Sigmoid colon (tissue), 7 donors: ENCODE results near the gene MT1X. TPM values are rescaled to one million over a fixed set of nuclear protein-coding genes. Genes with fewer than 3 reads are reported as not detected.

Experiments used
- DNase-seq: peaks from one replicate; pipeline ENCODE4 v3.0.0-alpha.2; 2019
- H3K27ac ChIP-seq, 4 donors: fragments of 200-600 bp; sonication (generic); one replicate each; pipeline ENCODE4 v1.5.1; 2016 to 2019; ENCODE audit warnings: mild to moderate bottlenecking in 1 of 4
- H3K27me3 ChIP-seq, 3 donors: fragments of 200-600 bp; sonication (generic); one replicate each; pipeline ENCODE4 v1.5.1; 2019; ENCODE audit warnings: mild to moderate bottlenecking in 1 of 3
- H3K36me3 ChIP-seq, 4 donors: fragments of 200-600 bp; sonication (generic); one replicate each; pipeline ENCODE4 v1.5.1; 2016 to 2019
- H3K4me1 ChIP-seq, 4 donors: fragments of 200-600 bp; sonication (generic); one replicate each; pipeline ENCODE4 v1.5.1; 2017 to 2019
- H3K4me3 ChIP-seq, 4 donors: fragments of 200-600 bp; sonication (generic); one replicate each; pipeline ENCODE4 v1.5.1; 2017 to 2019; ENCODE audit warnings: mild to moderate bottlenecking in 2 of 4, moderate library complexity in 1 of 4
- H3K9me3 ChIP-seq, 4 donors: fragments of 200-600 bp in 3 of 4; sonication (generic) in 3 of 4; one replicate each; pipeline versions ENCODE4 v1.5.1 to v1.6.1; 2013 to 2019
- EP300 ChIP-seq, 4 donors: sonication (generic); formaldehyde crosslinking; IDR thresholded peaks; one replicate each; pipeline ENCODE4 v1.6.1; 2017; ENCODE audit warnings: antibody characterized with exemption in 4 of 4
- POLR2A ChIP-seq, 2 donors: fragments of 450-650 bp; IDR thresholded peaks; one replicate each; pipeline ENCODE4 v1.6.1; 2016; ENCODE audit warnings: antibody characterized with exemption in 2 of 2, mild to moderate bottlenecking in 2 of 2, moderate library complexity in 2 of 2
- POLR2AphosphoS5 ChIP-seq, 4 donors: sonication (generic); formaldehyde crosslinking; IDR thresholded peaks; one replicate each; pipeline ENCODE4 v1.6.1; 2017; ENCODE audit warnings: antibody characterized with exemption in 4 of 4
- WGBS, 2 donors: extraction: QIAGEN DNeasy Blood & Tissue Kit; methylation state at CpG; one replicate each; pipeline ENCODE4 v1.1.7; 2013; 5-methylcytosine and 5-hydroxymethylcytosine counted together
- intact Hi-C: fragments of 100-400 bp; cut with DNase I; formaldehyde crosslinking; loops from one replicate; pipeline ENCODE4 v1.15.1; 2023
- polyA plus RNA-seq, 3 donors: library from polyadenylated mRNA; stranded (reverse); fragments of 200-250 nt; gene quantifications; one replicate each; pipeline ENCODE4 v1.2.3, GENCODE V29; 2013
- total RNA-seq, 4 donors: library from RNA; depleted of rRNA; stranded (reverse); fragments of >200 nt; gene quantifications; one replicate each; pipeline ENCODE4 v1.1.0, GENCODE V29; 2016
- TF ChIP-seq, protein P1 (sequence below), 4 experiments: fragments of 450-650 bp in 3 of 4; fragments of 200-600 bp in 1 of 4; IDR thresholded peaks; one replicate each; pipeline ENCODE4 v1.5.1; 2016 to 2019; ENCODE audit warnings: antibody characterized with exemption in 4 of 4, mild to moderate bottlenecking in 3 of 4, moderate library complexity in 2 of 4
- donor health status: healthy with polysubstance abuse.
- donor health status: Bipolar disorder and iron deficiency.
- donor health status: healthy.

The MT1X gene
- total and polyA plus RNA-seq, 7 donors = 90.3 to 1,592 (median 414) TPM

DNA sequence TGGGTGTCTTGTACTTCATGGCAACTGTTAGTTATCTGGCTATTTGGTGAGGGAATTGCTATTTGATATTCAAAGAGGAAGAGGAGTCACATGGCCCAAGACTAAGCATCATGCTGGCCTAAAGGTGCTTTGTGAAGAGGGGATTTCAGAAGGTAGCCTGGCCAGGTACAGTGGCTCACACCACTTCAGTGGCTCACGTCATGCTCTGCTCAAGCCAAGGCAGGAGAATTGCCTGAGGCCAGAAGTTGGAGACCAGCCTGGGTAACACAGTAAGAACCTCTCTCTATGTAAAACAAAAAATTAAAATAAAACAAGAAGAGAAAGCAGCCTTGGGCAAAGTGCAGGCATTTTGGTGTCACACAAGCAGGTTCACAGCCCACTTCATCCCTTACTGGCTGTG is 37.0 kb upstream of the MT1X start:
- DNase-seq = no peak
- no peak overlapping the region for H3K27ac ChIP-seq
- H3K9me3 ChIP-seq = no peaks in the 10 kb centered on the region
- intact Hi-C loops = no loop called here
- peaks cover 0 to 14% (median 12%) of the 10 kb centered on the region in 4 donors for H3K4me1 ChIP-seq
- TF ChIP-seq, protein P1, sequence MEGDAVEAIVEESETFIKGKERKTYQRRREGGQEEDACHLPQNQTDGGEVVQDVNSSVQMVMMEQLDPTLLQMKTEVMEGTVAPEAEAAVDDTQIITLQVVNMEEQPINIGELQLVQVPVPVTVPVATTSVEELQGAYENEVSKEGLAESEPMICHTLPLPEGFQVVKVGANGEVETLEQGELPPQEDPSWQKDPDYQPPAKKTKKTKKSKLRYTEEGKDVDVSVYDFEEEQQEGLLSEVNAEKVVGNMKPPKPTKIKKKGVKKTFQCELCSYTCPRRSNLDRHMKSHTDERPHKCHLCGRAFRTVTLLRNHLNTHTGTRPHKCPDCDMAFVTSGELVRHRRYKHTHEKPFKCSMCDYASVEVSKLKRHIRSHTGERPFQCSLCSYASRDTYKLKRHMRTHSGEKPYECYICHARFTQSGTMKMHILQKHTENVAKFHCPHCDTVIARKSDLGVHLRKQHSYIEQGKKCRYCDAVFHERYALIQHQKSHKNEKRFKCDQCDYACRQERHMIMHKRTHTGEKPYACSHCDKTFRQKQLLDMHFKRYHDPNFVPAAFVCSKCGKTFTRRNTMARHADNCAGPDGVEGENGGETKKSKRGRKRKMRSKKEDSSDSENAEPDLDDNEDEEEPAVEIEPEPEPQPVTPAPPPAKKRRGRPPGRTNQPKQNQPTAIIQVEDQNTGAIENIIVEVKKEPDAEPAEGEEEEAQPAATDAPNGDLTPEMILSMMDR (IDR thresholded peaks at IDR 0.05) = no peak
- TF ChIP-seq POLR2AphosphoS5 (IDR thresholded peaks at IDR 0.05) (no peak), EP300 (IDR thresholded peaks at IDR 0.05) (no peak)
- H3K36me3 ChIP-seq = no peaks in the 10 kb centered on the region
- H3K4me3 ChIP-seq = no peak overlapping the region
- WGBS, 2 donors = 91 to 96% methylated on average over 1 of the region's 1 CpG
- peaks cover 0 to 84% (median 29%) of the 10 kb centered on the region in 3 donors for H3K27me3 ChIP-seq

DNA sequence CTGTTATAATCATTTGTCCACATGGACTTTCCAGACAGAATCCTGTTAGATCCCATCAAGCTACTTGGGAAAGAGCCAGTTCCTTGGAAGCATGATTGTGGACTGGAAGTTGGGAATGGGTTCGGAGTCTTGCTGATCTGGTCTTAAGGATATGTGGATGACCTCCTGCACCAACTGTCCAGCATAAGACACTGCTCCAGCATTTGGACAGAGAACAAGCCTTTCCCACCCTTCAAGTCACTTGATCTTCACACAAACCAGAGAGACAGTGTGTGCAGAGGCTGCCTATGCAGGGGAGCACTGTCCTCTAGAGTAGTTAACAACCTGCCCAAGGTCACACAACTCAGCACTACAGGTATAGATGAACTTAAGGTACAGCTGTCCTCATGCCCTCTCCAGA is 36.4 kb upstream of the MT1X start:
- Histone ChIP-seq H3K4me3 (no peak overlapping the region), H3K27ac (no peak overlapping the region), H3K4me1 (peaks cover 0 to 14% (median 12%) of the 10 kb centered on the region in 4 donors), H3K9me3 (no peaks in the 10 kb centered on the region), H3K36me3 (no peaks in the 10 kb centered on the region), H3K27me3 (peaks cover 0 to 79% (median 24%) of the 10 kb centered on the region in 3 donors)
- intact Hi-C loops = no loop called here
- TF ChIP-seq POLR2AphosphoS5 (IDR thresholded peaks at IDR 0.05) (no peak), POLR2A (IDR thresholded peaks at IDR 0.05) (no peak), EP300 (IDR thresholded peaks at IDR 0.05) (no peak)
- TF ChIP-seq, protein P1 (IDR thresholded peaks at IDR 0.05) = no peak
- WGBS, 2 donors = 0% methylated on average over 1 of the region's 1 CpG
- DNase-seq = no peak

DNA sequence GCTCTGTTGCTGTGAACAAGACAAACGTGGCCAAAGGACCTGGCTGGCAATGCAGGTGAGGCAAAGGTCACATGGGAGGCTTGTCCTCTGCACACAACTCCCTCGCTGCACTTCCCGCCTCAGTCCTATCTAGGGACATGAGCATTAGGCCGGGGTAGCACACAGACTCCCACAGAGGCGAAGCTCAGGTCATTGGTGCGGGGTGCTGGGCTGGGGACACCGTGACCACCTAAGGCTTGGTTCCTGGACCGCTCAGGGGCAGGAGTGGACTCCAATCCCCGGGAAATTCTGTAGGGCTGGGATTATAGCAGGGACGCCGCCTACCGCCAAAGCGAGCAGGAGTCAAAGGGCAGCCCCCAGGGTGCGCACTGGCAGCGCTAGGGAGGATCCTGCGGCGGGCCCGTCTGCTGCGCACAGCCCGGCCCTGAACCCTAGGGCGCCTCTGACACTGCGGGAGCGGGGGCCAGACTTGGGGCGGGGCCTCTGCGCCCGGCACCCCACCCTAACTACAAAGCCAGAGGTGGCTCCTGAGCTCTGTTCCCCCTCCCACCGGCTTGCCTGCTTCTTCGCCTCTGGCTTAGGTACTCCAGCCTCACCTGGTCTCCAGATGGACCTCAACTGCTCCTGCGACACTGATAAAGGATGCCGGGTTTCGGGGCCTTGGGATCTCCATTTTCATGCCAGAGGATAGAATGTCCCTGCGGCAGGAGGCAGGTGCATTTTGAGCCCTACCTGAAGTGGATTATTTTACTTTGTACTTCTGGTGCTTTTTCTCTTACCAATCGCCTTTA is 34.4 kb upstream of the MT1X start:
- no peaks in the 10 kb centered on the region for H3K9me3 ChIP-seq
- no peak overlapping the region for H3K4me3 ChIP-seq
- no peaks in the 10 kb centered on the region for H3K36me3 ChIP-seq
- no peak for DNase-seq
- WGBS, 2 donors = 16 to 25% methylated on average over 33 of the region's 33 CpGs
- peaks cover 0 to 14% (median 11%) of the 10 kb centered on the region in 4 donors for H3K4me1 ChIP-seq
- H3K27me3 ChIP-seq = peaks cover 0 to 75% (median 23%) of the 10 kb centered on the region in 3 donors
- no peak overlapping the region for H3K27ac ChIP-seq
- intact Hi-C loops = no loop called here
- TF ChIP-seq, protein P1 (IDR thresholded peaks at IDR 0.05) = no peak
- no peak for TF ChIP-seq EP300 (IDR thresholded peaks at IDR 0.05)
- no peak for TF ChIP-seq POLR2A (IDR thresholded peaks at IDR 0.05)
- no peak for TF ChIP-seq POLR2AphosphoS5 (IDR thresholded peaks at IDR 0.05)

DNA sequence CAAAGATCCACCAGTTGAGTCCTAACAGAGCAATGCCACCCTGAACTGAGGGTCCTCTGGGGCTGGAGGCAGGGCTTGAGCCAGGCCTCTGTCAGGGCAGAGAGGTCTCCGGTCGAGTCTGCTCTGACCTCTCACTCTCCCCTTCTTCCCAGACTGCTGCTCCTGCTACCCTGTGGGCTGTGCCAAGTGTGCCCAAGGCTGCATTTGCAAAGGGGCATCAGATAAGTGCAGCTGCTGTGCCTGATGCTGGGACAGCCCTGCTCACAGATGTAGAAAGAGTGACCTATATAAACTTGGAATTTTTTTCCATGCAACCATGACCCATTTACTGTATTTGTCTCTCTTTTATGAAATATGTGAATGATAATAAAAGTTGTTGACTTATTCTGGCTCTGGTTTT is 33.0 kb upstream of the MT1X start:
- Histone ChIP-seq H3K27ac (no peak overlapping the region), H3K4me3 (no peak overlapping the region), H3K4me1 (no peaks in the 10 kb centered on the region), H3K9me3 (no peaks in the 10 kb centered on the region), H3K36me3 (no peaks in the 10 kb centered on the region), H3K27me3 (peaks cover 0 to 61% (median 23%) of the 10 kb centered on the region in 3 donors)
- WGBS, 2 donors = 95% methylated on average over 2 of the region's 2 CpGs
- intact Hi-C loops = no loop called here
- no peak for DNase-seq
- TF ChIP-seq, protein P1 (IDR thresholded peaks at IDR 0.05) = no peak
- TF ChIP-seq POLR2AphosphoS5 (IDR thresholded peaks at IDR 0.05) (no peak), POLR2A (IDR thresholded peaks at IDR 0.05) (no peak), EP300 (IDR thresholded peaks at IDR 0.05) (no peak)
